ENCODE results near the gene GALNT18. TPM values are rescaled to one million over a fixed set of nuclear protein-coding genes. Genes with fewer than 3 reads are reported as not detected.

Gene GALNT18
- total RNA-seq, 2 experiments from 2014 or later = 6.8 to 7.4 TPM

GRCh38 chr11:11288972-11289616 is 332.7 kb downstream of the GALNT18 start:
- CTCF ChIA-PET = no interaction called here
- H3K27ac Mint-ChIP-seq = no peak overlapping the region
- no peaks in the 10 kb centered on the region for H3K4me1 Mint-ChIP-seq (ENCODE audit: low read depth)
- H3K9me3 Mint-ChIP-seq = no peaks in the 10 kb centered on the region
- no peak for TF ChIP-seq CTCF (IDR thresholded peaks at IDR 0.05)
- peaks cover 10% of the 10 kb centered on the region for H3K27me3 Mint-ChIP-seq
- DNase-seq (no peak), ATAC-seq (no peak)
- intact Hi-C loops (cut with micrococcal nuclease) = no loop called here
- H3K4me3 Mint-ChIP-seq = no peak overlapping the region
- H3K36me3 Mint-ChIP-seq (ENCODE audit: low read depth) = no peaks in the 10 kb centered on the region
- POLR2A ChIA-PET = no interaction called here

GRCh38 chr11:11284481-11284880 is 337.3 kb downstream of the GALNT18 start:
- Mint-ChIP-seq H3K27ac (no peak overlapping the region), H3K9me3 (no peaks in the 10 kb centered on the region), H3K36me3 (ENCODE audit: low read depth) (no peaks in the 10 kb centered on the region), H3K4me3 (no peak overlapping the region), H3K27me3 (peaks cover 6% of the 10 kb centered on the region), H3K4me1 (ENCODE audit: low read depth) (no peaks in the 10 kb centered on the region)
- CTCF ChIA-PET = interaction anchor here (1.0 kb wide), 1 partner anchor 256 kb away, joined by 4 read pairs; no protein-coding TSS in a partner anchor
- POLR2A ChIA-PET = no interaction called here
- DNase-seq (no peak), ATAC-seq (no peak)
- intact Hi-C loops (cut with micrococcal nuclease) = no loop called here
- no peak for TF ChIP-seq CTCF (IDR thresholded peaks at IDR 0.05)

GRCh38 chr11:11281626-11282025 is 340.2 kb downstream of the GALNT18 start:
- peaks cover 8% of the 10 kb centered on the region for H3K27me3 Mint-ChIP-seq
- no peak overlapping the region for H3K4me3 Mint-ChIP-seq
- H3K4me1 Mint-ChIP-seq (ENCODE audit: low read depth) = no peaks in the 10 kb centered on the region
- no peaks in the 10 kb centered on the region for H3K9me3 Mint-ChIP-seq
- no peaks in the 10 kb centered on the region for H3K36me3 Mint-ChIP-seq (ENCODE audit: low read depth)
- POLR2A ChIA-PET = no interaction called here
- no peak for TF ChIP-seq CTCF (IDR thresholded peaks at IDR 0.05)
- CTCF ChIA-PET = interaction anchor here (1.8 kb wide), 1 partner anchor 15 kb away, joined by 5 read pairs; no protein-coding TSS in a partner anchor
- no peak overlapping the region for H3K27ac Mint-ChIP-seq
- no peak for ATAC-seq
- DNase-seq = no peak
- intact Hi-C loops (cut with micrococcal nuclease) = no loop called here

- intact Hi-C loops (cut with micrococcal nuclease) = no loop called here
- DNase-seq (no peak), ATAC-seq (no peak)
- H3K27ac Mint-ChIP-seq = no peak overlapping the region
- H3K27me3 Mint-ChIP-seq = peaks cover 9% of the 10 kb centered on the region
- CTCF ChIA-PET = interaction anchor here (1.8 kb wide), 1 partner anchor 14 kb away, joined by 5 read pairs; no protein-coding TSS in a partner anchor
- POLR2A ChIA-PET = no interaction called here
- H3K4me3 Mint-ChIP-seq = no peak overlapping the region
- H3K4me1 Mint-ChIP-seq (ENCODE audit: low read depth) = no peaks in the 10 kb centered on the region
- no peaks in the 10 kb centered on the region for H3K36me3 Mint-ChIP-seq (ENCODE audit: low read depth)
- TF ChIP-seq CTCF (IDR thresholded peaks at IDR 0.05) = no peak
- no peaks in the 10 kb centered on the region for H3K9me3 Mint-ChIP-seq
These were observed 341.0 kb downstream of the GALNT18 start for GRCh38 chr11:11280826-11281225.

GRCh38 chr11:11279956-11280689 is 341.7 kb downstream of the GALNT18 start:
- intact Hi-C loops (cut with micrococcal nuclease) = no loop called here
- no peaks in the 10 kb centered on the region for H3K9me3 Mint-ChIP-seq
- ATAC-seq (no peak), DNase-seq (no peak)
- TF ChIP-seq CTCF (IDR thresholded peaks at IDR 0.05) = no peak
- ChIA-PET CTCF (interaction anchor here (1.8 kb wide), 1 partner anchor 13 kb away, joined by 5 read pairs; no protein-coding TSS in a partner anchor), POLR2A (no interaction called here)
- H3K27ac Mint-ChIP-seq = no peak overlapping the region
- H3K4me1 Mint-ChIP-seq (ENCODE audit: low read depth) = no peaks in the 10 kb centered on the region
- peaks cover 9% of the 10 kb centered on the region for H3K27me3 Mint-ChIP-seq
- H3K4me3 Mint-ChIP-seq = no peak overlapping the region
- no peaks in the 10 kb centered on the region for H3K36me3 Mint-ChIP-seq (ENCODE audit: low read depth)
